ENCODE results near the gene KCNS1. TPM values are rescaled to one million over a fixed set of nuclear protein-coding genes. Genes with fewer than 3 reads are reported as not detected.
A peak's percentile ranks its signal among the peaks of the same experiment; 100 is the strongest.

Gene KCNS1
- total RNA-seq, 1 experiment from 2014 or later, result not detected

DNA sequence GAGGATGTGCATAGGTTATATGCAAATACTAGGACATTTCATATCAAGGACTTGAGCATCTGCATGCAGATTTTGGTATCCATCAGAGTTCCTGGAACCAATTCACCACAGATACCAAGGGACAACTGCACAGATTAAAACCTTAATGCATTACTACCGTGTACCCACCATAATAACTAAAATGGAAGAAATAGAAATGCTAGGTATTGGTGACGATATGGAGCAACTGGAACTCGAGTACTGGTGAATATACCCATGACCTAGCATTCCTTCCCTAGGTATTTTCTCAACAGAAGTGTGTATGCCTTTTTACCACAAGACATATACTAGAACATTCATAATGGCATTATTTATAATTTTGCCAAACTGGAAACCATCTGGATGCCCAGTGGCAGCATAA lies 18.5 kb downstream of the KCNS1 start:
- DNase-seq (ENCODE audit: low read depth, low spot score) (no peak), ATAC-seq (no peak)
- Histone ChIP-seq H3K36me3 (ENCODE audit: control insufficient read depth, insufficient read depth, low read length) (no peaks in the 10 kb centered on the region; the same call in 1 of the 2 replicates), H3K4me3 (ENCODE audit: low read depth in 2 of 2, low read length in 2 of 2) (no peak overlapping the region), H3K27me3 (ENCODE audit: control insufficient read depth, insufficient read depth, low read length) (no peaks in the 10 kb centered on the region), H3K27ac (ENCODE audit: low read length) (no peak overlapping the region), H3K9me3 (ENCODE audit: control insufficient read depth, insufficient read depth, low read depth, low read length) (no peaks in the 10 kb centered on the region), H3K4me1 (ENCODE audit: control insufficient read depth, insufficient read depth, low read length) (no peaks in the 10 kb centered on the region)
- intact Hi-C loops (cut with micrococcal nuclease; ENCODE audit: unreplicated experiment) (no loop called here), in situ Hi-C loops (cut with HindIII; ENCODE audit: low pct_unique_long_range_greater_than_20kb, low sequenced_read_pairs) (no loop called here)
- CTCF ChIA-PET, result no interaction called here
- no TSS peak for BruUV-seq (replicated peaks)
- TF ChIP-seq, protein P1, sequence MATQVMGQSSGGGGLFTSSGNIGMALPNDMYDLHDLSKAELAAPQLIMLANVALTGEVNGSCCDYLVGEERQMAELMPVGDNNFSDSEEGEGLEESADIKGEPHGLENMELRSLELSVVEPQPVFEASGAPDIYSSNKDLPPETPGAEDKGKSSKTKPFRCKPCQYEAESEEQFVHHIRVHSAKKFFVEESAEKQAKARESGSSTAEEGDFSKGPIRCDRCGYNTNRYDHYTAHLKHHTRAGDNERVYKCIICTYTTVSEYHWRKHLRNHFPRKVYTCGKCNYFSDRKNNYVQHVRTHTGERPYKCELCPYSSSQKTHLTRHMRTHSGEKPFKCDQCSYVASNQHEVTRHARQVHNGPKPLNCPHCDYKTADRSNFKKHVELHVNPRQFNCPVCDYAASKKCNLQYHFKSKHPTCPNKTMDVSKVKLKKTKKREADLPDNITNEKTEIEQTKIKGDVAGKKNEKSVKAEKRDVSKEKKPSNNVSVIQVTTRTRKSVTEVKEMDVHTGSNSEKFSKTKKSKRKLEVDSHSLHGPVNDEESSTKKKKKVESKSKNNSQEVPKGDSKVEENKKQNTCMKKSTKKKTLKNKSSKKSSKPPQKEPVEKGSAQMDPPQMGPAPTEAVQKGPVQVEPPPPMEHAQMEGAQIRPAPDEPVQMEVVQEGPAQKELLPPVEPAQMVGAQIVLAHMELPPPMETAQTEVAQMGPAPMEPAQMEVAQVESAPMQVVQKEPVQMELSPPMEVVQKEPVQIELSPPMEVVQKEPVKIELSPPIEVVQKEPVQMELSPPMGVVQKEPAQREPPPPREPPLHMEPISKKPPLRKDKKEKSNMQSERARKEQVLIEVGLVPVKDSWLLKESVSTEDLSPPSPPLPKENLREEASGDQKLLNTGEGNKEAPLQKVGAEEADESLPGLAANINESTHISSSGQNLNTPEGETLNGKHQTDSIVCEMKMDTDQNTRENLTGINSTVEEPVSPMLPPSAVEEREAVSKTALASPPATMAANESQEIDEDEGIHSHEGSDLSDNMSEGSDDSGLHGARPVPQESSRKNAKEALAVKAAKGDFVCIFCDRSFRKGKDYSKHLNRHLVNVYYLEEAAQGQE (IDR thresholded peaks at IDR 0.05; ENCODE audit: insufficient read depth in 1 of 2, low read depth in 2 of 2, low read length in 1 of 2), result no peak
- TF ChIP-seq TCF7L2 (IDR thresholded peaks at IDR 0.05; ENCODE audit: low read depth, low read length) (no peak), SIN3A (IDR thresholded peaks at IDR 0.05; ENCODE audit: borderline replicate concordance, insufficient read depth, low read depth, low read length) (no peak), POLR2AphosphoS5 (IDR thresholded peaks at IDR 0.05; ENCODE audit: low read depth, low read length) (no peak)
- TF ChIP-seq, protein P2, sequence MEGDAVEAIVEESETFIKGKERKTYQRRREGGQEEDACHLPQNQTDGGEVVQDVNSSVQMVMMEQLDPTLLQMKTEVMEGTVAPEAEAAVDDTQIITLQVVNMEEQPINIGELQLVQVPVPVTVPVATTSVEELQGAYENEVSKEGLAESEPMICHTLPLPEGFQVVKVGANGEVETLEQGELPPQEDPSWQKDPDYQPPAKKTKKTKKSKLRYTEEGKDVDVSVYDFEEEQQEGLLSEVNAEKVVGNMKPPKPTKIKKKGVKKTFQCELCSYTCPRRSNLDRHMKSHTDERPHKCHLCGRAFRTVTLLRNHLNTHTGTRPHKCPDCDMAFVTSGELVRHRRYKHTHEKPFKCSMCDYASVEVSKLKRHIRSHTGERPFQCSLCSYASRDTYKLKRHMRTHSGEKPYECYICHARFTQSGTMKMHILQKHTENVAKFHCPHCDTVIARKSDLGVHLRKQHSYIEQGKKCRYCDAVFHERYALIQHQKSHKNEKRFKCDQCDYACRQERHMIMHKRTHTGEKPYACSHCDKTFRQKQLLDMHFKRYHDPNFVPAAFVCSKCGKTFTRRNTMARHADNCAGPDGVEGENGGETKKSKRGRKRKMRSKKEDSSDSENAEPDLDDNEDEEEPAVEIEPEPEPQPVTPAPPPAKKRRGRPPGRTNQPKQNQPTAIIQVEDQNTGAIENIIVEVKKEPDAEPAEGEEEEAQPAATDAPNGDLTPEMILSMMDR (IDR thresholded peaks at IDR 0.05), result no peak
- POLR2A ChIA-PET, result interaction anchor here (0.5 kb wide), 1 partner anchor 325 kb away, joined by 3 read pairs; no protein-coding TSS in a partner anchor

- ATAC-seq, result peak; percentile 73; the same call in 1 of the 2 replicates
- in situ Hi-C loops (cut with HindIII; ENCODE audit: low pct_unique_long_range_greater_than_20kb, low sequenced_read_pairs) (no loop called here), intact Hi-C loops (cut with micrococcal nuclease; ENCODE audit: unreplicated experiment) (no loop called here)
- POLR2A ChIA-PET, result no interaction called here
- Histone ChIP-seq H3K27me3 (ENCODE audit: control insufficient read depth, insufficient read depth, low read length) (no peaks in the 10 kb centered on the region), H3K36me3 (ENCODE audit: control insufficient read depth, insufficient read depth, low read length) (no peaks in the 10 kb centered on the region; the same call in 1 of the 2 replicates), H3K9me3 (ENCODE audit: control insufficient read depth, insufficient read depth, low read depth, low read length) (no peaks in the 10 kb centered on the region), H3K4me1 (ENCODE audit: control insufficient read depth, insufficient read depth, low read length) (no peaks in the 10 kb centered on the region), H3K27ac (ENCODE audit: low read length) (no peak overlapping the region), H3K4me3 (ENCODE audit: low read depth in 2 of 2, low read length in 2 of 2) (no peak overlapping the region)
- no peak for DNase-seq (ENCODE audit: low read depth, low spot score)
- BruUV-seq (replicated peaks), result no TSS peak
- CTCF ChIA-PET, result no interaction called here
- TF ChIP-seq, protein P1 (IDR thresholded peaks at IDR 0.05; ENCODE audit: insufficient read depth in 1 of 2, low read depth in 2 of 2, low read length in 1 of 2), result no peak
- TF ChIP-seq, protein P2 (IDR thresholded peaks at IDR 0.05), result peak; percentile 45
Measured at GRCh38 chr20:45080867-45081624, 19.9 kb downstream of the KCNS1 start.

Measured in Panc1 (cell line).